HFF-Myc (cell line): ENCODE measurements around the gene CDH3.

Experiments
- DNase-seq: peaks from one replicate; pipeline ENCODE4 v3.0.0-alpha.2; 2011; ENCODE audit warnings: low read depth; ENCODE audit errors: extremely low read depth
- H3K4me3 ChIP-seq: replicated peaks from 2 replicates; pipeline ENCODE4 v1.5.1; 2011; ENCODE audit warnings: low read depth, mild to moderate bottlenecking, control low read depth, low read length
- TF ChIP-seq, protein P1 (sequence below): IDR thresholded peaks from 2 replicates; pipeline ENCODE4 v1.5.1; 2012; ENCODE audit warnings: mild to moderate bottlenecking, low read depth, low read length, control low read depth; ENCODE audit errors: missing control alignments

CDH3 gene

DNA sequence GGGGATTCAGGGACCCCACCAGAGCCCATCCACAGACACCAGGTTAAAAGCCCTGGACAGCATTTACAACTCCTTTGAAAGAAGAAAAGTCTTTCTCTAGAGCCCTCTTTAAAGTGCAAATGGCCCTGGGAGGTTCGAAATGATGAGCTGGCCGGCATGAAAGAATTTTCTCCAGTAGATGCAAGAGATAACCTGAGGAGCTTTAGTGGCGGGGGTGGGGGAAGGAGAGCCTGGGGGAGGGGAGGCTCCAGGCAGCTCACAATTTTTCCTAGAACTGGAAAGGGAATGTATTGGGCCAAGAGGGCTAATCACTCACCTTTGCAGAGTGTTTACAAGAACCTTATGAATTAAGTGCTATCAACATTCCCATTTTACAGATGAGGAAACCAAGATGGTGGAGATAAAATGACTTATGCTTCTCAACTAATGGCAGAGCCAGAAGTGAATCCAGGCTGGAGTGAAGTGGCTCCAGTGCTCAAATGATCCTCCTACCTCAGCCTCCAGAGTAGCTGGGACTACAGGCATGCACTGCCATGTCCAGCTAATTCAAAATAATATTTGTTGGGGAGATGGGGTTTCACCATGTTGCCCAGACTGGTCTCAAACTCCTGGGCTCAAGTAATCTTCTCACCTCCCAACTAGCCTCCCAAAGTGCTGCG is 87.8 kb downstream of the CDH3 start:
- no peak overlapping the region for H3K4me3 ChIP-seq
- TF ChIP-seq, protein P1, sequence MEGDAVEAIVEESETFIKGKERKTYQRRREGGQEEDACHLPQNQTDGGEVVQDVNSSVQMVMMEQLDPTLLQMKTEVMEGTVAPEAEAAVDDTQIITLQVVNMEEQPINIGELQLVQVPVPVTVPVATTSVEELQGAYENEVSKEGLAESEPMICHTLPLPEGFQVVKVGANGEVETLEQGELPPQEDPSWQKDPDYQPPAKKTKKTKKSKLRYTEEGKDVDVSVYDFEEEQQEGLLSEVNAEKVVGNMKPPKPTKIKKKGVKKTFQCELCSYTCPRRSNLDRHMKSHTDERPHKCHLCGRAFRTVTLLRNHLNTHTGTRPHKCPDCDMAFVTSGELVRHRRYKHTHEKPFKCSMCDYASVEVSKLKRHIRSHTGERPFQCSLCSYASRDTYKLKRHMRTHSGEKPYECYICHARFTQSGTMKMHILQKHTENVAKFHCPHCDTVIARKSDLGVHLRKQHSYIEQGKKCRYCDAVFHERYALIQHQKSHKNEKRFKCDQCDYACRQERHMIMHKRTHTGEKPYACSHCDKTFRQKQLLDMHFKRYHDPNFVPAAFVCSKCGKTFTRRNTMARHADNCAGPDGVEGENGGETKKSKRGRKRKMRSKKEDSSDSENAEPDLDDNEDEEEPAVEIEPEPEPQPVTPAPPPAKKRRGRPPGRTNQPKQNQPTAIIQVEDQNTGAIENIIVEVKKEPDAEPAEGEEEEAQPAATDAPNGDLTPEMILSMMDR = no peak
- DNase-seq = no peak

- TF ChIP-seq, protein P1 = no peak
- H3K4me3 ChIP-seq = no peak overlapping the region
- DNase-seq = no peak
Observed at GRCh38 chr16:68733570-68733969, 88.5 kb downstream of the CDH3 start.

DNA sequence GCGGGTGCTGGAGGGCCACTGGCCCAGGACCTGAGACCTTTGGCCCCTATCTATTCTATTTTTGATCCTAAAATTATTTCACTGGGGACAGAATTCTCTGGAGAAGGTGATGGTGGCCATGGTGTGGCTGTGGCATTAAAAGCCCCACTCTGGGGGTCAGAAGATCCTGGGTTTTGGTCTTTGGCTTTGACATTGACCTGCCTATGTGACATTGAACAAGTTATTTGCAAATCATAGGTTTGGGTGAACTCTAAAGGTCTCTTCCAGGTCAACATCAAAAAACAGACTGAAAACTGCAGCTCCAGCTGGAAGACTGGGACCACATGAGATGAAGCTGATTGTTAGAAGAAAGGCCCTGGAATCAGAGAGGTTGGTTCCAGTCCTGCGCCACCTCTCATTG is 89.7 kb downstream of the CDH3 start:
- DNase-seq = no peak
- TF ChIP-seq, protein P1 = no peak
- no peak overlapping the region for H3K4me3 ChIP-seq

- DNase-seq = no peak
- TF ChIP-seq, protein P1 = no peak
- H3K4me3 ChIP-seq = no peak overlapping the region
Observed at GRCh38 chr16:68736561-68736960, 91.5 kb downstream of the CDH3 start.

DNA sequence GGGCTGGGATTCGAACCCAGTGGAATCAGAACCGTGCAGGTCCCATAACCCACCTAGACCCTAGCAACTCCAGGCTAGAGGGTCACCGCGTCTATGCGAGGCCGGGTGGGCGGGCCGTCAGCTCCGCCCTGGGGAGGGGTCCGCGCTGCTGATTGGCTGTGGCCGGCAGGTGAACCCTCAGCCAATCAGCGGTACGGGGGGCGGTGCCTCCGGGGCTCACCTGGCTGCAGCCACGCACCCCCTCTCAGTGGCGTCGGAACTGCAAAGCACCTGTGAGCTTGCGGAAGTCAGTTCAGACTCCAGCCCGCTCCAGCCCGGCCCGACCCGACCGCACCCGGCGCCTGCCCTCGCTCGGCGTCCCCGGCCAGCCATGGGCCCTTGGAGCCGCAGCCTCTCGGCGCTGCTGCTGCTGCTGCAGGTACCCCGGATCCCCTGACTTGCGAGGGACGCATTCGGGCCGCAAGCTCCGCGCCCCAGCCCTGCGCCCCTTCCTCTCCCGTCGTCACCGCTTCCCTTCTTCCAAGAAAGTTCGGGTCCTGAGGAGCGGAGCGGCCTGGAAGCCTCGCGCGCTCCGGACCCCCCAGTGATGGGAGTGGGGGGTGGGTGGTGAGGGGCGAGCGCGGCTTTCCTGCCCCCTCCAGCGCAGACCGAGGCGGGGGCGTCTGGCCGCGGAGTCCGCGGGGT is 92.1 kb downstream of the CDH3 start, which contains the start of gene CDH1:
CDH1 (plus strand) TSS at position 247 of the 684 bp plus-strand sequence; CDS start at position 371, 124 bp downstream.
- TF ChIP-seq, protein P1 = no peak
- no peak within 1 kb of the TSS for H3K4me3 ChIP-seq
- DNase-seq = no peak

DNA sequence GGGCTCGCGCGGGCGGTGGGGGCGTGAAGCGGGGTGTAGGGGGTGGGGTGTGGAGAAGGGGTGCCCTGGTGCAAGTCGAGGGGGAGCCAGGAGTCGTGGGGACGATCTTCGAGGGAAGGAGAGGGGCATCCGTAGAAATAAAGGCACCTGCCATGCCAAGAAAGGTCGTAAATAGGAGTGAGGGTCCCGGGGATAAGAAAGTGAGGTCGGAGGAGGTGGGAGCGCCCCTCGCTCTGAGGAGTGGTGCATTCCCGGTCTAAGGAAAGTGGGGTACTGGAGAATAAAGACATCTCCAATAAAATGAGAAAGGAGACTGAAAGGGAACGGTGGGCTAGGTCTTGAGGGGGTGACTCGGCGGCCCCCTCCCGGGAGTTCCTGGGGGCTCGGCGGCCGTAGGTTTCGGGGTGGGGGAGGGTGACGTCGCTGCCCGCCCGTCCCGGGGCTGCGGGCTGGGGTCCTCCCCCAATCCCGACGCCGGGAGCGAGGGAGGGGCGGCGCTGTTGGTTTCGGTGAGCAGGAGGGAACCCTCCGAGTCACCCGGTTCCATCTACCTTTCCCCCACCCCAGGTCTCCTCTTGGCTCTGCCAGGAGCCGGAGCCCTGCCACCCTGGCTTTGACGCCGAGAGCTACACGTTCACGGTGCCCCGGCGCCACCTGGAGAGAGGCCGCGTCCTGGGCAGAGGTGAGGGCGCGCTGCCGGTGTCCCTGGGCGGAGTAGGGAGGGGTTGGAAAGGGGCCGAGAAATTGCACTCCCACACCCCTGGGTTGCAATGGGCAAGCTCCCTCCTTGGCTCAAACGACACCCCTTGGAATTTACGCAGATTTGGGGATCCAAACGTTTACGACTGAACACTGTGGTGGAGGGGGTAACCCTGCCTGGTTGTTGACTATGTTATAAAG is 92.9 kb downstream of the CDH3 start:
- TF ChIP-seq, protein P1 = peak; percentile 6
- DNase-seq = no peak
- H3K4me3 ChIP-seq = no peak overlapping the region
